D721Med (cell line): Measurements from ENCODE around the gene ANKRD44.

ENCODE experiments used
- DNase-seq: peaks from one replicate; pipeline ENCODE4 v3.0.0; 2011; ENCODE audit warnings: low spot score; ENCODE audit not compliant: insufficient read length
- FAIRE-seq: peaks from 2 replicates; lab custom pipeline; 2011; peaks lifted over from hg19 to GRCh38; lab: Jason Lieb, UNC
- TF ChIP-seq, protein P1 (sequence below): IDR thresholded peaks from 2 replicates; pipeline ENCODE4 v1.5.1; 2012; ENCODE audit warnings: mild to moderate bottlenecking, control low read depth; ENCODE audit not compliant: insufficient read depth; ENCODE audit errors: missing control alignments

Gene ANKRD44

DNA sequence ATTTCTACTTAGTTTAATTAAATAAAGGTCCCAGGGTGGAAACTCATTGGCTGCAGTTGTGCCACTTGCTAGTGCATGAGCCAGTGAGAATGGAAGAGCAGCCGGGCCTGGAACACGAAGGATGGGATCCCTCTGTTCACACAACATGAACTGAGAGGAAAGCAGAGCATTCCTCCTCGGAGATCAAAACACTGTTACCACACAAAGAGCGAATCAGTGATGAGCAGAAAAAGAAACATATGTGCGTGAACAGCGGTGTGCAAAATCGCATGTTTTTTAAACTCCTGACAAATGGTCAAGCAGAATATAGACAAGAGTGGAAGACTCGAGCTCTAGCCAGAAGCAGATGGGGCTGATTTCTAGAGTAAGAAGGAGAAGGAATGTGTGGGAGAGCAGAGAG, 28.4 kb upstream of the ANKRD44 start:
- TF ChIP-seq, protein P1, sequence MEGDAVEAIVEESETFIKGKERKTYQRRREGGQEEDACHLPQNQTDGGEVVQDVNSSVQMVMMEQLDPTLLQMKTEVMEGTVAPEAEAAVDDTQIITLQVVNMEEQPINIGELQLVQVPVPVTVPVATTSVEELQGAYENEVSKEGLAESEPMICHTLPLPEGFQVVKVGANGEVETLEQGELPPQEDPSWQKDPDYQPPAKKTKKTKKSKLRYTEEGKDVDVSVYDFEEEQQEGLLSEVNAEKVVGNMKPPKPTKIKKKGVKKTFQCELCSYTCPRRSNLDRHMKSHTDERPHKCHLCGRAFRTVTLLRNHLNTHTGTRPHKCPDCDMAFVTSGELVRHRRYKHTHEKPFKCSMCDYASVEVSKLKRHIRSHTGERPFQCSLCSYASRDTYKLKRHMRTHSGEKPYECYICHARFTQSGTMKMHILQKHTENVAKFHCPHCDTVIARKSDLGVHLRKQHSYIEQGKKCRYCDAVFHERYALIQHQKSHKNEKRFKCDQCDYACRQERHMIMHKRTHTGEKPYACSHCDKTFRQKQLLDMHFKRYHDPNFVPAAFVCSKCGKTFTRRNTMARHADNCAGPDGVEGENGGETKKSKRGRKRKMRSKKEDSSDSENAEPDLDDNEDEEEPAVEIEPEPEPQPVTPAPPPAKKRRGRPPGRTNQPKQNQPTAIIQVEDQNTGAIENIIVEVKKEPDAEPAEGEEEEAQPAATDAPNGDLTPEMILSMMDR = no peak
- FAIRE-seq (no peak), DNase-seq (no peak)

DNA sequence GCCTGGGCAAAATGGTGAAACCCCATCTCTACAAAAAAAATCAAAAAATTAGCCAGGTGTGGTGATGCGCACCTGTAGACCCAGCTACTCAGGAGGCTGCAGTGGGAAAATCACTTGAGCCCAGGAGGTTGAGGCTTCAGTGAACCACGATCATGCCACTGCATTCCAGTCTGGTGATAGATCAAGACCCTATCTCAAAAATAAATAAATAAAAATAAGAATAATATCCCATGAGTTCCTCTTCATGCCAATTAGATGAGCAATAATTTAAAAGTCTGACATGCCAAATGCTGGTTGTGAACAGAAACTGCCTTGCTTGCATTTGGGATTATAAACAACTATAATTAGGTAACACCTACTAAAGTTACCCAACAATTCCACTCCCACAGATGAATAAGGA, 22.1 kb upstream of the ANKRD44 start:
- DNase-seq (no peak), FAIRE-seq (no peak)
- TF ChIP-seq, protein P1 = no peak

DNA sequence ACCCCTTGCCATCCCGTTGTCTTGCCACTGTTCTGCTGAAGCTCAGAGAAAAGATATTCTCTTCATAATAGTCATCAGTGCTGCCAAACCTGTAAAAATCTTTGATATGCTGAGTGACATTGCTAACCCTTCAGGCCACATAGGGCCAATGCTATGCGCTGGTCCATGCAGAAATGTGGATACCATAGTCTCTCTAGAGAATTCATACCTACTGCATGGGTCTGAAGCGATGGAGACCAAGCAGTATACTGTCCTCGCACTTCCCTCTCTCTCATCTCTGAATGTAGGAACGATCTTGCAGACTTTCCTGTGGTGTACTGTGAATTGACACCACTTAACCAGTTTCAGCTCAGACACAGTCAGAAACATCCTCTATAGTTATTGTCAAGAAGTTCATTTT, 17.9 kb upstream of the ANKRD44 start:
- TF ChIP-seq, protein P1 = no peak
- FAIRE-seq (no peak), DNase-seq (no peak)

DNA sequence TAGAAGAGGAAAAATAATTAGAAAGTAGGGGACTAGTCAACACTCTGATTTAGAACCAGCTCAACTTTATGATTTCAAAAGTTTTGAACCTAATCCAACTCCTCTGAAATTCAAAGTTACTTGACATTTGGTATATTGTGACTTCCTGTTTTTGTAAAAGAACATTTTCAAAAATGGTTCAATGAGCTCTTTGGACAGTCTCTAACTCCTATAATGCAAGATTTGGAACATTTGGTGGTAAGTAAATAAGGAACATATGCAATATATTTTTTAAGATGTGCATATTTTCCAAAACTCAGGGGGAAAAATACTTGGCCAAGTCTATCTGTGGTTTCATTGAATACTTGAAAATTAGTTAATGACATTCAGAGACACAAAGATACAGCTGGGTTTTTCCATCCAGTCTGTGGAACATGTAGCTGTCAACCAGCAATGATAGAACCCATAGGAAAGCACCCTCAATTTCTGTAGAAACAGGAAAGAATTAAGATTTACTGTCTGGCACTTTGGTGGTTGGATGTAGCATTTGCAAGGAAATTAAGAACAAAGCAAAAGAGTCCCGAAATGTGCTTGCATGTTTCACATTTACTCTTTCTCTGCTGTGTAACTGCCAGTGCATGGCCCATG, 17.0 kb upstream of the ANKRD44 start:
- no peak for DNase-seq
- FAIRE-seq = no peak
- TF ChIP-seq, protein P1 = no peak

DNA sequence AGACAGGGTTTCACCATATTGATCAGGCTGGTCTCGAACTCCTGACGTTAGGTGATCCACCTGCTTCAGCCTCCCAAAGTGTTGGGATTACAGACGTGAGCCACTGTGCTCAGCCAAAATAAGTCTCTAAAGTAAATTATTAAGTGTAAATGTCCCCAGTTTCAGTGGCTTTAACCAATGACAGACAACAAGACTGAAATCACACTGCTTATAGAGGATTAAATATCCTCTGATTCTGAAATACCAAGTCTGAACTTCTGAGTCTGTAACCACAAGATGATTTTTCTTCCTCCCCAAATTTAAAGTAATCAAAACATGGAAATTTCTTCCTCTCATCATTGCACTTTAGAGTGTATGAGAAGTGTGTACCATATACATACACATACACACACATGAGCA, 16.5 kb upstream of the ANKRD44 start:
- TF ChIP-seq, protein P1 = no peak
- DNase-seq (no peak), FAIRE-seq (no peak)

DNA sequence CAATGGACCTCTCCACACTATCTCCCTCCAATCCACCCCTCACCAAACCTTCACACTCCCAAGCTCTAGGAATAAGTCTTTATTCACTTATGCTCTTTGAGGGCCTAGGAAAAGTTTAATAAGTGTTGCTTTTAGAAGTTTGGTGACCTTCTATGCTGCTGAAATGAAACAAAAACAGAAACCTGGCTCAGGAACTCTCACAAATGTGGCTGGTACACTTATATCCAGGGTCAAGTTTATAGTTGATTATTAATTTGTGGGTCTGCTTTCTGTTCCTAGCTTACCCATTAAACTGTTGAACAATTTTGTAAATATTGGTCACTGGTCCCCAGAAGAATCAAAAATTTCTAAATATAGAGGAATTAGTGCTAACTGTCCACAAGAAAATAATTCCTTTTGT, 14.2 kb upstream of the ANKRD44 start:
- TF ChIP-seq, protein P1 = no peak
- DNase-seq (no peak), FAIRE-seq (no peak)
